GM12865 (cell line): ENCODE results near the gene MN1.

Experiments used
- DNase-seq: peaks from one replicate; pipeline ENCODE4 v3.0.0; 2010; ENCODE audit warnings: low read depth
- H3K4me3 ChIP-seq: 2 replicates; pipeline ENCODE4 v1.5.1; 2011; ENCODE audit warnings: mild to moderate bottlenecking, low read depth, low read length, control low read depth
- CTCF ChIP-seq: IDR thresholded peaks from 2 replicates; pipeline ENCODE4 v1.5.1; 2011; ENCODE audit warnings: low read length, control low read depth, low read depth, inconsistent platforms; ENCODE audit not compliant: insufficient read depth; ENCODE audit errors: missing control alignments

Gene MN1

GRCh38 chr22:27796829-27797519 lies 4.6 kb downstream of the MN1 start:
- DNase-seq, result no peak
- no peak overlapping the region for H3K4me3 ChIP-seq
- TF ChIP-seq CTCF, result no peak

- no peak for DNase-seq
- no peak overlapping the region for H3K4me3 ChIP-seq
- no peak for TF ChIP-seq CTCF
Observed at GRCh38 chr22:27795696-27796517, 5.6 kb downstream of the MN1 start.

GRCh38 chr22:27795053-27795452 lies 6.5 kb downstream of the MN1 start:
- TF ChIP-seq CTCF, result no peak
- DNase-seq, result no peak
- no peak overlapping the region for H3K4me3 ChIP-seq

- no peak for DNase-seq
- no peak overlapping the region for H3K4me3 ChIP-seq
- no peak for TF ChIP-seq CTCF
Observed at GRCh38 chr22:27794226-27794625, 7.3 kb downstream of the MN1 start.

GRCh38 chr22:27793576-27793975 lies 8.0 kb downstream of the MN1 start:
- no peak overlapping the region for H3K4me3 ChIP-seq
- DNase-seq, result no peak
- no peak for TF ChIP-seq CTCF

GRCh38 chr22:27792452-27793161 lies 8.9 kb downstream of the MN1 start:
- no peak overlapping the region for H3K4me3 ChIP-seq
- no peak for DNase-seq
- TF ChIP-seq CTCF, result no peak
